GM21576 (cell line): ENCODE results near the gene MAPKAP1.
A peak's percentile ranks its signal among the peaks of the same experiment; 100 is the strongest.

Experiments
- ATAC-seq: cut with Tn5 transposase; IDR thresholded peaks from one replicate; pipeline ENCODE4 v1.9.1; 2021; ENCODE audit warnings: mild to moderate bottlenecking, moderate library complexity; ENCODE audit not compliant: unreplicated experiment

Gene MAPKAP1

GRCh38 chr9:125679597-125680189 is 27.3 kb downstream of the MAPKAP1 start:
- ATAC-seq = no peak

- no peak for ATAC-seq
Measured at GRCh38 chr9:125674981-125675973, 31.7 kb downstream of the MAPKAP1 start.

- ATAC-seq = no peak
Measured at GRCh38 chr9:125672876-125673275, 34.1 kb downstream of the MAPKAP1 start.

- ATAC-seq = no peak
Measured at GRCh38 chr9:125663127-125663526, 43.9 kb downstream of the MAPKAP1 start.

GRCh38 chr9:125660557-125660956 is 46.5 kb downstream of the MAPKAP1 start:
- ATAC-seq = no peak

GRCh38 chr9:125659954-125660353 is 47.1 kb downstream of the MAPKAP1 start:
- ATAC-seq = no peak

GRCh38 chr9:125659201-125659840 is 47.7 kb downstream of the MAPKAP1 start:
- no peak for ATAC-seq

GRCh38 chr9:125656560-125656959 is 50.4 kb downstream of the MAPKAP1 start:
- no peak for ATAC-seq

- no peak for ATAC-seq
Measured at GRCh38 chr9:125655691-125656410, 51.2 kb downstream of the MAPKAP1 start.

GRCh38 chr9:125655066-125655633 is 51.9 kb downstream of the MAPKAP1 start:
- ATAC-seq = no peak

- ATAC-seq = no peak
Measured at GRCh38 chr9:125654121-125654520, 52.9 kb downstream of the MAPKAP1 start.

GRCh38 chr9:125653325-125653724 is 53.7 kb downstream of the MAPKAP1 start:
- ATAC-seq = no peak

GRCh38 chr9:125652759-125653158 is 54.2 kb downstream of the MAPKAP1 start:
- ATAC-seq = no peak

- ATAC-seq = no peak
Measured at GRCh38 chr9:125652233-125652594, 54.8 kb downstream of the MAPKAP1 start.

GRCh38 chr9:125651576-125652232 is 55.3 kb downstream of the MAPKAP1 start:
- no peak for ATAC-seq

GRCh38 chr9:125650271-125650737 is 56.7 kb downstream of the MAPKAP1 start:
- ATAC-seq = peak; percentile 69

GRCh38 chr9:125649826-125650225 is 57.2 kb downstream of the MAPKAP1 start:
- no peak for ATAC-seq

GRCh38 chr9:125649315-125649714 is 57.7 kb downstream of the MAPKAP1 start:
- no peak for ATAC-seq

- ATAC-seq = no peak
Measured at GRCh38 chr9:125648294-125648693, 58.7 kb downstream of the MAPKAP1 start.

GRCh38 chr9:125646621-125647100 is 60.3 kb downstream of the MAPKAP1 start:
- no peak for ATAC-seq
